GM15510 (cell line): ENCODE data around the gene NETO2.

Source experiments
- POLR2A ChIP-seq: IDR thresholded peaks from 3 replicates; pipeline ENCODE4 v1.6.1; 2011; ENCODE audit warnings: borderline replicate concordance; ENCODE audit not compliant: insufficient read length; ENCODE audit errors: extremely low read depth

Gene NETO2

DNA sequence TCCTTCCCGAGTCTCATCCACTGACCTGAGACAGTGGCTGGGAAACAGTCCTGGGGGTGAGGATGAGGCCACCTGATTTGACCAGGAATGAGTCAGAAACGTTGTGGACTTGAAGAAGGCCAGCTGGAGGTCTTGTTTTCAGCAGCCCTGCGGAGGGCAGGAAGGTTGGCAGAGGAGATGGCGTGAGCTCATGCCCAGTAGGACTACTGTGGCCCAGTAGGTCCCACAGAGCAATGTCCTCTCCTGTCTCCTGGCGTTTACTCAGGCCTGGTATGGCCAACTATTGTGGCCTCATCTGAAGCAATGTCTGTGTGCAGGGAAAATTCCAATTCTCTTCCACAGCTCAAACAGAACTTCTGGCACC is 86.1 kb downstream of the NETO2 start:
- TF ChIP-seq POLR2A: no peak

DNA sequence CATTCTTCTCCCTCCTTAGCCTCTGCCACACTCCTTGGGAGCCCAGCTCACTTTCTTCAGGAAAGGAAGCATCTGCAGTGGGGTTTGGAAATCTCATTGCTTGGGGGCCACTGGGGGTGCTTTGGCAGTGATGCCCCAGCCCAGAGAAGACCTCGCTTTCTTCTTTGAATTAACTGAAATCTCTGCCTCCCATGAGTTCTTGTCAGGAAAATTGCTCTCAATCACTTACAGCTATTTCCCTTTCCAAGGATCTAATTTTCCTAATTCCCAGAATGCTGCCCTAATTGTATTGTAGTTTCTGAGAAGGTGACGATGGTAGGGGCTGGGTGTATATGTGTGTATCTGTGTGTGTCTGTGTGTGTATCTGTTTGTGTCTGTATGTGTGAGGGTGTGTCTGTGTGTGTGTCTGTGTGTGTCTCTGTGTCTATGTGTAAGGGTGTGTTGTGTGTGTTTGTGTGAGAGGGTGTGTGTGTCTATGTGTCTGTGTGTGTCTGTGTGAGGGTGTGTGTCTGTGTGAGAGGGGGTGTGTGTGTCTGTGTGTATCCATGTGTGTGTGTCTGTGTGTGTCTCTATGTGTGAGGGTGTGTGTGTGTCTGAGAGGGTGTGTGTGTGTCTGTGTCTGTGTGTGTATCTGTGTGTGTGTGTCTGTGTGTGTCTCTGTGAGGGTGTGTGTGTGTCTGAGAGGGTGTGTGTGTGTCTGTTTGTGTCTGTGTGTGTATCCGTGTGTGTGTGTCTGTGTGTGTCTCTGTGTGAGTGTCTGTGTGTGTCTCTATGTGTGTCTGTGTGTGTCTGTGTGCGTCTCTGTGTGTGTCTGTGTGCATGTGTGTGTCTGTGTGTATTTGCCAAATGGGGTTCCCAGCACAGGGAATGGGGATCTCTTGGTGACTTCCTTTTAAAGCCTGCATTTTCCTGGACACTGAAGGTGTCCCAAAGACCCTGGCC is 86.8 kb downstream of the NETO2 start:
- no peak for TF ChIP-seq POLR2A

DNA sequence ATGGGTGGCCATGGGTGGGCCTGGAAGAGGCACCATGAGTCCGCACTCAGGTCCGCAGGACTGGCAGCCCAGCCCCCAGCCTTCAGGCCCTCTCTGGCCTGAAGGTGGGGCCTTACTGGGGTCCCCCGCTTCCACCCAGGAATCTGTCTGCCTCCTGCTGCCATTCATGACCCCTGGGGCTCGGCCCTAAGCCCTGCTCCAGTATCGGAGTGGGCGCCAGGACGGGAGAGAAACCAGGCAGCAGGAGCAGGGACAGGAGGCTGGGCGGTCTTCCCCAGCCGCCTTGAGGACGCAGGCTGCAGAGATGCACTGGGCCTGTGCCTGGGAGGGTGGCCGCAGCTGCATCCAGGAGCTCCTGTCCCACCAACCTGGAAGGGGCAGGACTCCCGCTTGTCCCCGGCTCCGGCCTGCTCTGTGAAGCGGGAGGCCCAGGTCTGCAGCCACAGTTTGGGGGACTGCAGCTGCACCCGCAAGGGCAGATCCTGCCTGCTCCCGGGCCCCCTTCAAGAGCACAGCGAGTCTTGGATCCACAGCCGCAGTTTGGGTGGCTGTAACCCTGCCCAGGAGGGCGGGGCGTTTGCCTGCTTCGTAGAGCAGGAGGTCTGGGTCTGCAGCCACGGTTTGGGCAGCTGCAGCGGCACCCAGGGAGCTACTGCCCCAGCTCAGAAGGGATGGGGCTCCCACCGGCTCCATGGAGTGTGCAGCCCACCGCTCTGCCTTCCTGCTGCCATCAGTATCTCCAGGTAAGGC is 88.4 kb downstream of the NETO2 start:
- TF ChIP-seq POLR2A: no peak

DNA sequence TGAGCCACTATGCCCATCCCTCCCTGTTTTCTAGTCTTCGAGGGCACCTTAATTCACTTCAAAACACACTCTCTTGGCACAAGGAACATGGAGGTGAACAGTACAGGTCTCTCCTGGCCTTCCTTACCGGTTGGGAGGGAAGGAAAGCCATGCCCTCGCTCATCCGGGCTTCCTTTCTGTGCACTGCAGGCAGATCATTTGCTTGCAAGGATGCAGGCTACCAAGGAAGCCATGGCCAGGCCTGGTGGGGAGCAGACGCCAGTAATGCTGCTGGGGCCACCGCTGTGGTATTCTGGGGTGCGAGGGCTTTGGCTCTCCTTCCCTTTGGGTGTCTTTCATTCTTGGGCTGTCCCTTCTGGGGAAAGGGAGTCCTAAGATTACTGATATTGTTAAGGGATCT is 89.4 kb downstream of the NETO2 start:
- no peak for TF ChIP-seq POLR2A

DNA sequence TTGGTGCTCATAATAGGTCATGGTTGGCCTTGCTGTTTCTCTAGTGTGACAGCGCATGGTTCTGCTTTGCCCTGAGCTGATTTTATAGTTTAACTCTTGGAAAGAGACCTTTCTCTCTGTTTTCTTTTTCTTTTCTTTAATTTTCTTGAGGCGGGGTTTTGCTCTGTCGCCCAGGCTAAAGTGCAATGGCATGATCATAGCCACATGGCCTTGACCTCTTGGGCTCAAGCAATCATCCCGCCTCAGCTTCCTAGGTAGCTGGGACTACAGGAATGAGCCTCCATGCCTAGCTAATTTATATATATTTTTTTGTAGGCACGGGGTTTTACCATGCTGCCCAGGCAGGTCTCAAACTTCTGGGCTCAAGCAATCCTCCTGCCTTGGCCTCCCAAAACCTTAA is 89.8 kb downstream of the NETO2 start:
- TF ChIP-seq POLR2A: no peak

DNA sequence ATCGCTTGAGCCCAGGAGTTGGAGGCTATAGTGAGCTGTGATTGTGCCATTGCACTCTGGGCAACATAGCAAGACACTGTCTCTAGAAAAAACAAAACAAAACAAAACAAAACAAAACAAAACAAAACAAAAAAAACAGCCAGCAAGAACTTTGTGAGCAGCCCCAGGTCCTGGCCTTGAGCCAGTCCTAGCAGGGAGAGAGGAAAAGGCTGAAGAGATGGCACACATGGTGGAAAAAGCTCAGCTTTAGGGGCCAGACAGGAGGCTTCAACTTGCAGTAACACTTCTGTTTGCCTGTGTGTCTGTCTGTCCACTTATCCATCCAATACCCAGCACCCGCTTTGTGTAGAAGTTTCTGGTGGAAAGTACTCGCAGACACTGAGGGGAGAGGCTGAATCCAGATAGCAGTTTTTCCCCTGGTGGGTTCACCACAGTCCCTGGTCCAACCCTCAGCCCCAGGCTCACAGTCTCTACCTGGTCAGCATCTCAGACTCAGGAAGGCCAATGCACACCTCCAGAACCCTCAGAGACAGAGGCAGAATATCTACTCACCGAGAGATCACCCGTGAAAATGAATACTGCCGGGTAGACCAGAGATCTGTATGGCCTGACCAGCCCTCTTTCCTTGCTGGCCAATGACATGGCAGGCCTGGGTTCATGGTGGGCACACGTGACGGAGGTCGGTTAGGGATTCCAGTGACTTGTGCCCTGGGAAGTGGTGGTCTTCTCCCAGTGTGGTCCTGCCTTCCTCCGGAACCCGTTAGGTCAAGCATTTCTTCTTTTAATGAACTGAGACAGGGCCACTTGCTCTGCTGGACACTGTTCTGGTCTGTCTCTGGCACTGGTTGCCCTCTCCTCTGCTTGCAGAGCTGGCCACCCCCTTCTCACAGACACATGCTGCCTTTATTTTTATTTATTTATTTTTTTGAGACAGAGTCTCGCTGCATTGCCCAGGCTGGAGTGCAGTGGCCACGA is 90.8 kb downstream of the NETO2 start:
- no peak for TF ChIP-seq POLR2A

DNA sequence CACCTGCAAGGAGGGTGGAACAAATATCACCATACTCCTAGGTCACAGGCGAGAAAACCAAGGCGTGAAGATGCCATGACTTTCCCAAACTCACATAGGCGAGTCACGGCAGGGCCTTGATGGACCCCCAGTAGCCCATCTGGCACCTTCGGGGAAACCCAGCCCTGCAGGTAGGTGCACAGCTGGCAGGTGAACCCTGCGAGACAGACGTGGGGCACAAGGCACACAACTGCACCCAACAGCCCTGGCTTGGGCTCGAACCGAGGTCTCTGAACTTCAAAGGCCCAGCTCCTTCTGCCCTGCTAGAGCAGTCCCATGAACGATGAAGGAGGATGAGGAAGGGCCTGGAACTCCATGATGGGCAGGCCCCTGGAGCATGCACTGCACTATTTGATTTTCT is 92.7 kb downstream of the NETO2 start:
- TF ChIP-seq POLR2A: no peak

DNA sequence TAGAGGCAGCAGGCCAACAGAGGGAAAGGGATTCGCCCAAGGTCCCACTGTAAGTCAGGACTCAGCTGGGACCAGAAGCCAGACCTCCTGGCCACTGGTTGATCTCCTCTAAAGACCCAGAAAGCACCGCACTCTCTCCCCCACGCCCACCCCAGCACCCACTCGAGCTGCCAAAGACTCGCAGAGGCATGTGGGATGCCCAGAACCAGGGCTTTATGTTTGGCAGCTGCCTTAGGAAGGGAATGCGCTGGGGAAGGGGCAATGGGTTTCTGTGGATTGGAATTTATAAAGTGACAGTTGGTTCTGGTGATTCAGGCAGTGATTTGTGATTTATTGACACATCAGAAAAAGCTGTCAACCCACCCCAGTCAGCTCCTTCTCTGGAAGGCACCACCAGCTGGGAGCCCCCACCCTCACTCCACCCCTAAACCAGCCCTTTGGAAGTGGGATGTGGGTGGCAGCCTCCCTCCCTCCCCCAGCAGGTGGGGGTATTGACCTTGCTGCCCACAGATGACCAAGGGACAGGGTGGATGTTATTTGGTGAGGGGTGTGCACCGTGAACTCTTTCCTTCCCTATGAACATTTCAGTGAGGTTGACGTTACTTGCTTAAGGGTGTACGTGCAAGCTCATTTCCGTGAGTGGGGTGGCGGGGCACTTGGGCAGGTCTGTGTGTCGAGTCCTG is 93.7 kb downstream of the NETO2 start:
- TF ChIP-seq POLR2A: no peak

DNA sequence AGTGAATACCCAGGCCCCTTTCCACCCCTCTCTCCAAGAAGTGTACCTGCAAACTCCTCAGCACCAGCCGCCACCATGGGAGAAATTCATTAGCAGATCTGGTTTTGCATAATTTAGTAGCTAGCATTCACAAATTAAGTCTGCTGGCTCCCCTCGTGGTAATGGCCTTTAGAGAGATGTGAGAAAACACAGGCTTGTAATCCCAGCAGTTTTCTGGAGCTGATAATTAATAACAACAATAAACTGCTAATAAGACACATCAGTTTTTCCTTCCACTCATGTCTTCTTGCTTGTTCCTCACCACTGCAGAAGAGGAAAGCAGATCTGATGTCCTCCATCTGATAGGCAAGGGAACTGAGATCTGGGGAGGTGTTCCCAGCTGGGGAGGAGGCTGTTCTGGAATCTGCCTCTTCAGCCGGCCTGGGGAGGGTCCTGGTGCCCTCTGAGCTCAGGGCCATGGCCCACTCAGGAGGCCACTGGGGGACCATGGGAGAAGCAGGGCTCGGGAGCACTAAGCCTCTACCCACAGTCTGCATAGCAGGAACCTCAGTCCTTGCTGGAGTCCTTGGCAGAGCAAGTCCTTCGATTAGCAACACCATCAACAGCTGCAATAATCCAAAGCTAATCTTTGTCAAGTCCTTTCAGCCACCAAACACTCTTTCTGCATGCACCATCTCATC is 96.1 kb downstream of the NETO2 start:
- no peak for TF ChIP-seq POLR2A

DNA sequence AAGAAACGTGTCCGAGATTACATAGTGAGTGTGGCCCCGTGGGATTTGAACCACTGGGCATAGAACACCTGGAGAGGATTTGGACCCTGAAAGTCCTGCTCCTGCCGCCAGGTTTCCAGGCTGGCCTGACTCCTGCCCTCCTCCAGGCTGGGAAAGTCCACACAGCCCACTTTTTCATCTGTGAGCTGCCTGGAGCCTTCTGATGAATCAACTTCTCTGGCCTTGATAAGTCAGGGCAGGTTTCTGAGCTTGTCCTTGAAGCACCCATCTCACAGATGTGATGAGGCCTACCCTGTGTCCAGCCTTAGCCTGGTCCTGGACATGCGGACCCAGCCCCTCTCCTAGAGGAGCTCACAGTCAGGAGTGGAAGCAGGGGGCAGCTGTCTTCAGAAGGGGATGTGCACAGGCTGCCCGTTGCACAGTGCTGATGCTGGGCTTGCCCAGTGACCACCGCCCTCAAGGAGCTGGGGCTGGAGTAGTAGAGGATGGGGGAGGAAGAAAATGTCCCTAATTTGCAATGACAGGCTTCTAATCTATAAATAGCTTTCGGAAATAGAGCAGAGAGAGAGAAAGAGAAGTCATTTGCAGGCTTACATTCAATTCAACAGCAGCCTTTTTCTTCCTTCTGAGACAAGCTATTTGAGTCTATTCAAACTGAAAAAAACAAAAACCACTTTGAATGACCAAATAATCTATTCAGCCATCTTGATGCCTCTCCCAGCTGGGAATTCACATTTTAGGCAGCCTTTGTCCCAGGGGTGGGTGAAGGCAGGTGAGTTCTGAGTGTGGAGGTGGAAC is 96.8 kb downstream of the NETO2 start:
- TF ChIP-seq POLR2A: no peak

DNA sequence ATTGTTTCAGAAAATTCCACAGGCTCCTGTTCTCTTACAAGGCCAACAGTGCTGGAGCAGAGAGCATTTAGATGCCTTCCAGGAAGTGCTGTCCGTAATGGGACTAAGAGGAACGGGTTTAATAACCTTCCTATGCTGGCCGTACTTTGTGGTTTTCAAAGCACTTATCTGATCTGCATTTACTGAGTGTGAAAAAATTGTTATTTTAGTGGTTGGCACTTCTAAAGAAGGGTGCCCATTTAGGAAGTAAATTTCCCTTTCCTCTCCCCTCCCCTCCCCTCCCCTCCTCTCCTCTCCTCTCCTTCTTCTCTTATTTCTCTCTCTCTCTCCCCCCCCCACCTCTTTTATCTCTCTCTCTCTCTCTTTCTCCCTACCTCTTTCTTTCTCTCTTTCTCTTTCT is 98.3 kb downstream of the NETO2 start:
- TF ChIP-seq POLR2A: no peak

DNA sequence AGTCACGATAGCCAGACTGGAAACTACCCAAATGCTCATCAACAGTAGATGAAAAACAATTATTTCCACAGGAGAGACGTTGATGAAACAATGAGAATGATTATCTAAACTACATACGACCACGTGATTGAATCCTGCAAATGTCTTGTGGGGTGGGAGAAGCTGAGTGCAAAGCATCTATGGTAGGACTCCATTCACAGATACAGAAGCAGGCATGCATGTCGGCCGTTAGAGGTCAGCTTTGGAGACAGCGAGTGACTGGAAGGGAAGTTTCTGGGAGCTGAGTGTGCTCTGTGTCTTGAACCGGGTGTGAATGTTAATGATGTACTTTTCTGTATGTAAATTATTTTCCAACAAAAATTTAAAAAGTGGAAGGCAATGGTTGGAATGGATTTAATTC is 98.7 kb downstream of the NETO2 start:
- TF ChIP-seq POLR2A: no peak
